ENCODE results near the gene CMTM1. TPM values are rescaled to one million over a fixed set of nuclear protein-coding genes. Genes with fewer than 3 reads are reported as not detected.

CMTM1 gene
- total RNA-seq, 4 donors from 2014 or later, result 2.0 to 5.1 (median 2.1) TPM; not detected in 1

GRCh38 chr16:66544016-66544757 lies 22.1 kb upstream of the CMTM1 start:
- Histone ChIP-seq H3K27me3 (no peaks in the 10 kb centered on the region), H3K4me3 (no peak overlapping the region), H3K9me3 (no peaks in the 10 kb centered on the region), H3K4me1 (peaks cover 0 to 30% (median 14%) of the 10 kb centered on the region in 4 donors), H3K27ac (peak overlapping the region in 1 of 4 donors; percentile 53), H3K36me3 (peaks cover 0 to 68% (median 0%) of the 10 kb centered on the region in 3 donors)
- TF ChIP-seq POLR2A (IDR thresholded peaks at IDR 0.05) (no peak), CTCF (IDR thresholded peaks at IDR 0.05) (no peak), EP300 (IDR thresholded peaks at IDR 0.05) (no peak)
- 65 to 66% methylated on average over 7 of the region's 7 CpGs for WGBS, 2 donors
- no peak for DNase-seq (ENCODE audit: low spot score in 2 of 2)

- no peak for DNase-seq (ENCODE audit: low spot score in 2 of 2)
- no peak for TF ChIP-seq EP300 (IDR thresholded peaks at IDR 0.05)
- no peak for TF ChIP-seq POLR2A (IDR thresholded peaks at IDR 0.05)
- no peak for TF ChIP-seq CTCF (IDR thresholded peaks at IDR 0.05)
- H3K27me3 ChIP-seq, result no peaks in the 10 kb centered on the region
- no peak overlapping the region for H3K4me3 ChIP-seq
- WGBS, 2 donors, result 91% methylated on average over 5 of the region's 5 CpGs
- H3K36me3 ChIP-seq, result peaks cover 0 to 45% (median 0%) of the 10 kb centered on the region in 3 donors
- H3K27ac ChIP-seq, result peak overlapping the region in 2 of 4 donors; percentile 96 to 97
- peaks cover 0 to 50% (median 28%) of the 10 kb centered on the region in 4 donors for H3K4me1 ChIP-seq
- no peaks in the 10 kb centered on the region for H3K9me3 ChIP-seq
Measured at GRCh38 chr16:66547101-66547989, 18.9 kb upstream of the CMTM1 start.

DNA sequence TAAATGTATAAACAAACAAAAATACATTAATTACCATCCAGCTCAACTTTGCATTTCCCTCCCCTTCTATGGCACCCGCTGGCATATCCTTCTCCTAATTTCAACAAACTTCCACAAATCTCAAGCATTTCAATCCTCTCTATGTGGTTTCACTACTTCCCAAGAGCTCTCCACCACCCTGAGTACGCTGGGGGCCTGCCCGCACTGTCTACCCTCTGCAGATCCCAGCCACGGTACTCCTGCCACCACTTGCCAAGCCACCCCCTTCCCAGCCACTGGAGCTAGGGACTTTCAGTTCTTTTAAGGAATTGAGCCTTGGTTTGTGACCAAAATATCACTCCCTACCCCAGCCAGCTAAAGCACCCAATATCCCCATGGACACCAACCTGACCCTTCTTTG lies 18.2 kb upstream of the CMTM1 start:
- peaks cover 0 to 48% (median 28%) of the 10 kb centered on the region in 4 donors for H3K4me1 ChIP-seq
- H3K27me3 ChIP-seq, result no peaks in the 10 kb centered on the region
- no peak for TF ChIP-seq CTCF (IDR thresholded peaks at IDR 0.05)
- TF ChIP-seq EP300 (IDR thresholded peaks at IDR 0.05), result no peak
- no peak for TF ChIP-seq POLR2A (IDR thresholded peaks at IDR 0.05)
- H3K27ac ChIP-seq, result peak overlapping the region in 3 of 4 donors; percentile 96 to 97 (median 96)
- H3K36me3 ChIP-seq, result peaks cover 0 to 41% (median 0%) of the 10 kb centered on the region in 3 donors
- no peaks in the 10 kb centered on the region for H3K9me3 ChIP-seq
- no peak for DNase-seq (ENCODE audit: low spot score in 2 of 2)
- 66 to 92% methylated on average over 4 of the region's 4 CpGs for WGBS, 2 donors
- no peak overlapping the region for H3K4me3 ChIP-seq

- Histone ChIP-seq H3K27me3 (no peaks in the 10 kb centered on the region), H3K4me1 (peaks cover 0 to 56% (median 30%) of the 10 kb centered on the region in 4 donors), H3K4me3 (peak overlapping the region; percentile 60 to 80 (median 66)), H3K36me3 (peaks cover 0 to 33% (median 0%) of the 10 kb centered on the region in 3 donors), H3K27ac (peak overlapping the region; percentile 93 to 97 (median 96)), H3K9me3 (no peaks in the 10 kb centered on the region)
- 42 to 45% methylated on average over 9 of the region's 9 CpGs for WGBS, 2 donors
- no peak for DNase-seq (ENCODE audit: low spot score in 2 of 2)
- TF ChIP-seq EP300 (IDR thresholded peaks at IDR 0.05), result no peak
- TF ChIP-seq CTCF (IDR thresholded peaks at IDR 0.05), result no peak
- TF ChIP-seq POLR2A (IDR thresholded peaks at IDR 0.05), result no peak
Measured at GRCh38 chr16:66548868-66549267, 17.4 kb upstream of the CMTM1 start.
